DOHH2 (cell line): ENCODE data around the gene TMEM271.
"Not testable (repeated sequence)": the region's sequence is repeated elsewhere in the genome, so short reads cannot be mapped to it uniquely, and the experiment has no call there.

ENCODE experiments used
- CTCF ChIP-seq: fragments of 200-600 bp; sonication (generic); IDR thresholded peaks from one replicate; pipeline ENCODE4 v1.5.1; 2014; ENCODE audit warnings: antibody characterized with exemption, mild to moderate bottlenecking, low read depth, low read length; ENCODE audit not compliant: poor library complexity, severe bottlenecking
- EZH2phosphoT487 ChIP-seq: fragments of 200-600 bp; sonication (generic); IDR thresholded peaks from 2 replicates; pipeline ENCODE4 v1.6.1; 2017; ENCODE audit warnings: borderline replicate concordance, mild to moderate bottlenecking, antibody characterized with exemption, low read length, moderate library complexity, mixed read lengths

GRCh38 chr4:550268-550667, 25.8 kb downstream of the TMEM271 start:
- not testable (repeated sequence) for TF ChIP-seq CTCF, EZH2phosphoT487
